H1 (cell line): Measurements from ENCODE around the gene ELAPOR2. TPM values are rescaled to one million over a fixed set of nuclear protein-coding genes. Genes with fewer than 3 reads are reported as not detected.

Experiments used
- BCL11A ChIP-seq, 2 experiments: IDR thresholded peaks; one replicate each; pipeline ENCODE4 v1.6.1; 2011; ENCODE audit warnings: low read depth in 2 of 2, low read length in 2 of 2, mild to moderate bottlenecking in 2 of 2
- CREB1 ChIP-seq: IDR thresholded peaks from 2 replicates; pipeline ENCODE4 v1.6.1; 2012; ENCODE audit warnings: inconsistent platforms
- MAX ChIP-seq: IDR thresholded peaks from 2 replicates; pipeline ENCODE4 v1.6.1; 2012; ENCODE audit warnings: inconsistent platforms
- NRF1 ChIP-seq: IDR thresholded peaks from 2 replicates; pipeline ENCODE4 v1.6.1; 2011; ENCODE audit warnings: mild to moderate bottlenecking, low read depth, low read length, improper control_type of control experiment
- POU5F1 ChIP-seq: IDR thresholded peaks from 2 replicates; pipeline ENCODE4 v1.6.1; 2011; ENCODE audit warnings: low read depth, mild to moderate bottlenecking, low read length, moderate library complexity
- RBBP5 ChIP-seq: IDR thresholded peaks from 2 replicates; pipeline ENCODE4 v1.7.1; 2012; ENCODE audit warnings: low read depth, mild to moderate bottlenecking, inconsistent platforms, low read length, moderate library complexity, borderline replicate concordance
- polyA plus RNA-seq, 7 experiments: library from polyadenylated mRNA; depleted of rRNA in 3 of 7; stranded (reverse) in 5 of 7; unstranded in 2 of 7; fragments of >200 nt in 5 of 7; fragments of 200-250 nt in 2 of 7; gene quantifications; 1 replicate in 5 of 7; 2 replicates in 1 of 7; 4 replicates in 1 of 7; pipeline versions ENCODE4 v1.2.1 to v1.2.3, GENCODE V29; 2011 to 2013; ENCODE audit warnings: missing spikeins in 2 of 7, mixed read lengths in 2 of 7
- total RNA-seq: library from RNA; stranded (reverse); fragmentation: NEBNext Ultra II Directional; extraction: Animal tissue kit (Norgen Biotek cat#: 25700); gene quantifications from 2 replicates; pipeline ENCODE4 v1.2.1, GENCODE V29; 2021

Gene ELAPOR2
- total and polyA plus RNA-seq, 2 of the 8 experiments (the other 6 are each of a cell fraction or from before 2014, with no cell fraction given) = 12.9 to 32.9 TPM

- TF ChIP-seq BCL11A (IDR thresholded peaks at IDR 0.05; ENCODE audit: low read depth in 2 of 2, low read length in 2 of 2) (no peak), NRF1 (no peak), CREB1 (0 out of 2 replicates have a peak, but pooled peaks have one; percentile 22), POU5F1 (no peak), MAX (peak; percentile 36), RBBP5 (0 out of 2 replicates have a peak, but pooled peaks have one; percentile 40)
Observed at GRCh38 chr7:87059525-87060287, at the start of gene ELAPOR2 (continued).
